ENCODE results near the gene HOXD8. TPM values are rescaled to one million over a fixed set of nuclear protein-coding genes. Genes with fewer than 3 reads are reported as not detected.

The HOXD8 gene
- total and polyA plus RNA-seq, 10 of the 15 experiments (the other 5 are each of a cell fraction or from before 2014, with no cell fraction given): not detected

DNA sequence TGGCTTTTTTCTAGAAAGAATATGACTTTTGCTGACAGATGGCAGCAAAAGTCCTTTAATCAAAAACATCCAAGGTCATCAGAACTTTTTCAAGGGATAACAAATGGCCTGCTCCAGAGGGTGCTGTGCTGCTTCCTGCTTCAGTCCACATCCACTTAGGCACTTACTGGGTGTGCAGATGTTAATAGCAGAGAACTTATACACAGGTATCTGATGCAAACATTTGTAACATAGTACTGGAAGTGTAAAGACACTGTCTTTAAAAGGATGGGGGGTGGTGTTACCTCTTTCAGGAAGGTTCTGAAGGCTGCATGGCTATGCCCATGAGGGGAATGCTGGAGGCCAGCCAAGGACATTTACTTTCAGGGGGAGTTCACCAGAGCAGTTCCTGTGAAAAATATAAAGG, 5.5 kb downstream of the HOXD8 start (continued):
- TF ChIP-seq, protein P1, sequence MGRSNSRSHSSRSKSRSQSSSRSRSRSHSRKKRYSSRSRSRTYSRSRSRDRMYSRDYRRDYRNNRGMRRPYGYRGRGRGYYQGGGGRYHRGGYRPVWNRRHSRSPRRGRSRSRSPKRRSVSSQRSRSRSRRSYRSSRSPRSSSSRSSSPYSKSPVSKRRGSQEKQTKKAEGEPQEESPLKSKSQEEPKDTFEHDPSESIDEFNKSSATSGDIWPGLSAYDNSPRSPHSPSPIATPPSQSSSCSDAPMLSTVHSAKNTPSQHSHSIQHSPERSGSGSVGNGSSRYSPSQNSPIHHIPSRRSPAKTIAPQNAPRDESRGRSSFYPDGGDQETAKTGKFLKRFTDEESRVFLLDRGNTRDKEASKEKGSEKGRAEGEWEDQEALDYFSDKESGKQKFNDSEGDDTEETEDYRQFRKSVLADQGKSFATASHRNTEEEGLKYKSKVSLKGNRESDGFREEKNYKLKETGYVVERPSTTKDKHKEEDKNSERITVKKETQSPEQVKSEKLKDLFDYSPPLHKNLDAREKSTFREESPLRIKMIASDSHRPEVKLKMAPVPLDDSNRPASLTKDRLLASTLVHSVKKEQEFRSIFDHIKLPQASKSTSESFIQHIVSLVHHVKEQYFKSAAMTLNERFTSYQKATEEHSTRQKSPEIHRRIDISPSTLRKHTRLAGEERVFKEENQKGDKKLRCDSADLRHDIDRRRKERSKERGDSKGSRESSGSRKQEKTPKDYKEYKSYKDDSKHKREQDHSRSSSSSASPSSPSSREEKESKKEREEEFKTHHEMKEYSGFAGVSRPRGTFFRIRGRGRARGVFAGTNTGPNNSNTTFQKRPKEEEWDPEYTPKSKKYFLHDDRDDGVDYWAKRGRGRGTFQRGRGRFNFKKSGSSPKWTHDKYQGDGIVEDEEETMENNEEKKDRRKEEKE (IDR thresholded peaks at IDR 0.05): no peak
- TF ChIP-seq, protein P2, sequence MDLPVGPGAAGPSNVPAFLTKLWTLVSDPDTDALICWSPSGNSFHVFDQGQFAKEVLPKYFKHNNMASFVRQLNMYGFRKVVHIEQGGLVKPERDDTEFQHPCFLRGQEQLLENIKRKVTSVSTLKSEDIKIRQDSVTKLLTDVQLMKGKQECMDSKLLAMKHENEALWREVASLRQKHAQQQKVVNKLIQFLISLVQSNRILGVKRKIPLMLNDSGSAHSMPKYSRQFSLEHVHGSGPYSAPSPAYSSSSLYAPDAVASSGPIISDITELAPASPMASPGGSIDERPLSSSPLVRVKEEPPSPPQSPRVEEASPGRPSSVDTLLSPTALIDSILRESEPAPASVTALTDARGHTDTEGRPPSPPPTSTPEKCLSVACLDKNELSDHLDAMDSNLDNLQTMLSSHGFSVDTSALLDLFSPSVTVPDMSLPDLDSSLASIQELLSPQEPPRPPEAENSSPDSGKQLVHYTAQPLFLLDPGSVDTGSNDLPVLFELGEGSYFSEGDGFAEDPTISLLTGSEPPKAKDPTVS (IDR thresholded peaks at IDR 0.05; ENCODE audit: low read depth, low read length): no peak
- TF ChIP-seq, protein P3, sequence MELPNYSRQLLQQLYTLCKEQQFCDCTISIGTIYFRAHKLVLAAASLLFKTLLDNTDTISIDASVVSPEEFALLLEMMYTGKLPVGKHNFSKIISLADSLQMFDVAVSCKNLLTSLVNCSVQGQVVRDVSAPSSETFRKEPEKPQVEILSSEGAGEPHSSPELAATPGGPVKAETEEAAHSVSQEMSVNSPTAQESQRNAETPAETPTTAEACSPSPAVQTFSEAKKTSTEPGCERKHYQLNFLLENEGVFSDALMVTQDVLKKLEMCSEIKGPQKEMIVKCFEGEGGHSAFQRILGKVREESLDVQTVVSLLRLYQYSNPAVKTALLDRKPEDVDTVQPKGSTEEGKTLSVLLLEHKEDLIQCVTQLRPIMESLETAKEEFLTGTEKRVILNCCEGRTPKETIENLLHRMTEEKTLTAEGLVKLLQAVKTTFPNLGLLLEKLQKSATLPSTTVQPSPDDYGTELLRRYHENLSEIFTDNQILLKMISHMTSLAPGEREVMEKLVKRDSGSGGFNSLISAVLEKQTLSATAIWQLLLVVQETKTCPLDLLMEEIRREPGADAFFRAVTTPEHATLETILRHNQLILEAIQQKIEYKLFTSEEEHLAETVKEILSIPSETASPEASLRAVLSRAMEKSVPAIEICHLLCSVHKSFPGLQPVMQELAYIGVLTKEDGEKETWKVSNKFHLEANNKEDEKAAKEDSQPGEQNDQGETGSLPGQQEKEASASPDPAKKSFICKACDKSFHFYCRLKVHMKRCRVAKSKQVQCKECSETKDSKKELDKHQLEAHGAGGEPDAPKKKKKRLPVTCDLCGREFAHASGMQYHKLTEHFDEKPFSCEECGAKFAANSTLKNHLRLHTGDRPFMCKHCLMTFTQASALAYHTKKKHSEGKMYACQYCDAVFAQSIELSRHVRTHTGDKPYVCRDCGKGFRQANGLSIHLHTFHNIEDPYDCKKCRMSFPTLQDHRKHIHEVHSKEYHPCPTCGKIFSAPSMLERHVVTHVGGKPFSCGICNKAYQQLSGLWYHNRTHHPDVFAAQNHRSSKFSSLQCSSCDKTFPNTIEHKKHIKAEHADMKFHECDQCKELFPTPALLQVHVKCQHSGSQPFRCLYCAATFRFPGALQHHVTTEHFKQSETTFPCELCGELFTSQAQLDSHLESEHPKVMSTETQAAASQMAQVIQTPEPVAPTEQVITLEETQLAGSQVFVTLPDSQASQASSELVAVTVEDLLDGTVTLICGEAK (IDR thresholded peaks at IDR 0.05; ENCODE audit: borderline replicate concordance): no peak
